ENCODE data around the gene POU5F1. TPM values are rescaled to one million over a fixed set of nuclear protein-coding genes. Genes with fewer than 3 reads are reported as not detected.
A peak's percentile ranks its signal among the peaks of the same experiment; 100 is the strongest.
"Not testable (repeated sequence)": the region's sequence is repeated elsewhere in the genome, so short reads cannot be mapped to it uniquely, and the experiment has no call there.

POU5F1 gene
- polyA plus RNA-seq, 2 of the 4 experiments (the other 2 are of a cell fraction): 2.7 to 2.8 TPM

DNA sequence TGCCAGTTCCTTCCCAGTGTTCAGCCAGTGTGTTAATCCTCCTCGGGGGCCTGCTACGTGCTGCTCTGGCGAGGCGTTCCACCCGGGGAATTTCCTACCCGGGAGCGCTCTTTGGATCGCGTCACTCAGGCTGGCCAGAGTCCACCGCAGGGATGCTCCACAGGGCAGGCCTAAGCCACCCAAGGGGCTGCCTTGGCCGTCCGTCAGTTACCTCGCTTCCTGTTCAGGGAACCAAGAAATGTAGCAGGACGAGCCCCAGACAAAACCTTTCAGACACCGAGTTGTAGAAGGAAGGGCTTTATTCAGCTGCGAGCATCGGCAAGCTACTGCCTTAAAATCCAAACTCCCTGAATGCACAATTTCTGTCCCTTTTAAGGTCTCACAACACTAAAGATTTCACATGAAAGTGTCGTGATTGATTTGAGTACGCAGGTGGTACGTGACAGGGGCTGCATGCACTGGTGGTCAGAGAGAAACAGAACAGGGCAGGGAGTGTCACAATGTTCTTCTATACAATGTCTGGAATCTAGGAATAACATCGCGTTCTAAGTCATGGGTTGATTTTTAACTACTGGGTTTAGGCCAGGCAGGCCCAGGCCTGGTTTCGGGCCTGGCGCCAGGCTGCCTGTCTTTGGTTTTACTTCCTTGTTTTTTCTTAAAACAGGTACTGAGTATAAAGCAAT, 15.7 kb upstream of the POU5F1 start:
- Histone ChIP-seq H3K9me3 (no peaks in the 10 kb centered on the region), H3K4me1 (peaks cover 20% of the 10 kb centered on the region), H3K4me3 (peak overlapping the region; percentile 60), H3K27ac (peak overlapping the region; percentile 81 to 96), H3K4me2 (peak overlapping the region; percentile 88)
- ChIA-PET CTCF (interaction anchor here (1.6 kb wide), 1 partner anchor 11 kb away, joined by 3 read pairs; no protein-coding TSS in a partner anchor), POLR2A (no interaction called here)
- peak; percentile 88 to 92 for ATAC-seq
- no peak for FAIRE-seq
- WGBS (ENCODE audit: missing lambda C conversion rate): 5% methylated on average over 11 of the region's 24 CpGs
- peak in 1 of 2 experiments; percentile 82 for DNase-seq (ENCODE audit: low read depth in 1 of 2, low spot score in 1 of 2)
- TF ChIP-seq, protein P1, sequence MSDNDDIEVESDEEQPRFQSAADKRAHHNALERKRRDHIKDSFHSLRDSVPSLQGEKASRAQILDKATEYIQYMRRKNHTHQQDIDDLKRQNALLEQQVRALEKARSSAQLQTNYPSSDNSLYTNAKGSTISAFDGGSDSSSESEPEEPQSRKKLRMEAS (IDR thresholded peaks at IDR 0.05): 0 out of 2 replicates have a peak, but pooled peaks have one; percentile 33
- 0 out of 4 replicates have a peak, but pooled peaks of 1 of the 2 experiments have one; percentile 12 for TF ChIP-seq CEBPB (IDR thresholded peaks at IDR 0.05)
- TF ChIP-seq HDAC2 (IDR thresholded peaks at IDR 0.05): no peak
- TF ChIP-seq ZSCAN20 (CRISPR knock-in tag; IDR thresholded peaks at IDR 0.05): no peak

DNA sequence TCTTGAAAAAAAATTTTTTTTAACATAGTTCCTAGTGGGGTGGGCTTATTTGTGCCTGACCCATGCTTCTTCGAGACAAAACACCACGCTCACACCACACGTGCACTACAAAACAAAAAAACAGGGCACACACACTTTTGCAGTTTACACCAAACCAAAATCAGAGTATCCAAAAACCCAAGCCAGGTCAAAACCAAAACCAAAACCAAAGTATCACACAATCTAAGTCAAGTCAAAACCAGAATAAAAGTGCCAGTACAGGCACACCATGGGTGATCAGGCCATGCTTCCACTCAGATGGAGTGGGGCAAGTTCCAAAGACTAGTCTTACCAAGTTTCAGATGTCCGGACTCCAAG, 15.2 kb upstream of the POU5F1 start:
- CTCF ChIA-PET, ATAC-seq: not testable (repeated sequence)

DNA sequence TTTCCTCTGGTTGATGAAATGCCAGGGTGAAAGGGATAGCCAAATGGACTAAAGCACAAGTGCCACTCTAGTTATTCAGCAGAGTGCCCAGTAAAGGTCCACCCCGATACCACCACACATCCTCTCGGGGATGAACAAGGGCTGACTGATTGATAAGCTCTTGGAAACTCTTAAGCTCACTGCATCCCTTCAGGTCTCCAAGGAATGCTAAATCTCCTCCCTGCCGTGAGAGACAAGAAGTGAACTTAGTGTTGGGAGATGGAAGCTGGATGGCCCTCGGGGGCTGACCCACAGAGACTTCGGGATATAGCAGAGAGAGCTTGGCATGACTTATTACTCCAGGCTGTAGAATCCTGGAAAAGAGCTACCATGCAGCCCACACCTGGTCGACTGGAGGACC, 13.4 kb upstream of the POU5F1 start:
- peak overlapping the region; percentile 88 for H3K4me2 ChIP-seq
- POLR2A ChIA-PET; FAIRE-seq; ATAC-seq; DNase-seq (ENCODE audit: low read depth in 1 of 2, low spot score in 1 of 2); H3K9me3 ChIP-seq: not testable (repeated sequence)
- H3K4me1 ChIP-seq: peaks cover 24% of the 10 kb centered on the region
- CTCF ChIA-PET: interaction anchor here (1.2 to 2.1 kb wide), 3 partner anchors 8 to 183 kb away, joined by 4 to 6 read pairs (median 6); no protein-coding TSS in a partner anchor
- WGBS (ENCODE audit: missing lambda C conversion rate): 52% methylated on average over 5 of the region's 6 CpGs
- peak overlapping the region; percentile 47 to 81; a peak in 1 of 6 replicates for H3K27ac ChIP-seq
- peak overlapping the region; percentile 60; the same call in 1 of the 3 replicates for H3K4me3 ChIP-seq

More for the DNA sequence above, 15.2 kb upstream of the POU5F1 start:
- peak overlapping the region; percentile 81 to 96 for H3K27ac ChIP-seq
- H3K4me1 ChIP-seq: peaks cover 20% of the 10 kb centered on the region
- H3K4me3 ChIP-seq: peak overlapping the region; percentile 60
- POLR2A ChIA-PET; DNase-seq (ENCODE audit: low read depth in 1 of 2, low spot score in 1 of 2); FAIRE-seq; H3K9me3 ChIP-seq: not testable (repeated sequence)
- peak overlapping the region; percentile 88 for H3K4me2 ChIP-seq
- WGBS (ENCODE audit: missing lambda C conversion rate): 20% methylated on average over 4 of the region's 4 CpGs

- H3K4me3 ChIP-seq; H3K9me3 ChIP-seq; H3K27ac ChIP-seq; POLR2A ChIA-PET; DNase-seq (ENCODE audit: low read depth in 1 of 2, low spot score in 1 of 2); ATAC-seq; FAIRE-seq: not testable (repeated sequence)
- peaks cover 26% of the 10 kb centered on the region for H3K4me1 ChIP-seq
- CTCF ChIA-PET: interaction anchor here (1.2 to 2.1 kb wide), 3 partner anchors 9 to 183 kb away, joined by 4 to 6 read pairs (median 6); no protein-coding TSS in a partner anchor
- H3K4me2 ChIP-seq: peak overlapping the region; percentile 88
- WGBS (ENCODE audit: missing lambda C conversion rate): 51% methylated on average over 2 of the region's 2 CpGs
Observed at GRCh38 chr6:31183287-31183686, 12.8 kb upstream of the POU5F1 start.

DNA sequence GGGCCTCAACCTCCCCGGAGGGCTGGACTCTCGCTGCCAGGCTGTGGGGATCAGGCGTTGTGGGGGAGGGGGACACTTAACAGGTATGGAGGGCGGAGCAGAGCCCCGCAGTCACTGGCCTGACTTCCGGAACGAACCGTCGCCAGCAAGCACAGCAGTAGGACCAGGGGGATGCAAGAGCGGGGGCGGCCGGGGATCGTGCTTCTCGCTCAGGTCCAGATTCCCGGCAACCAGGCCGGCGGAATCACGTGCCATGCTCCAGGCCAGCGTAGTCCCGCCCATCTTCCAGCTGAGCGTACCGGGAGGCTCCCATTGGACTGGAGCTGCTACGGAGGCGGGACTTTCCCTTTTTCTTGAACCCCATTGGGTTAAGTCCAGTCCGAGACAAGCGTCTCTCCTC, 10.0 kb upstream of the POU5F1 start:
- Histone ChIP-seq H3K4me3 (no peak overlapping the region), H3K9me3 (no peaks in the 10 kb centered on the region), H3K27ac (no peak overlapping the region), H3K4me1 (peaks cover 16% of the 10 kb centered on the region; the same call in 2 of the 3 replicates), H3K4me2 (no peak overlapping the region)
- ChIA-PET POLR2A (no interaction called here), CTCF (interaction anchor here (1.3 to 1.5 kb wide), 2 partner anchors 8 to 186 kb away, joined by 3 read pairs; no protein-coding TSS in a partner anchor)
- TF ChIP-seq, protein P2, sequence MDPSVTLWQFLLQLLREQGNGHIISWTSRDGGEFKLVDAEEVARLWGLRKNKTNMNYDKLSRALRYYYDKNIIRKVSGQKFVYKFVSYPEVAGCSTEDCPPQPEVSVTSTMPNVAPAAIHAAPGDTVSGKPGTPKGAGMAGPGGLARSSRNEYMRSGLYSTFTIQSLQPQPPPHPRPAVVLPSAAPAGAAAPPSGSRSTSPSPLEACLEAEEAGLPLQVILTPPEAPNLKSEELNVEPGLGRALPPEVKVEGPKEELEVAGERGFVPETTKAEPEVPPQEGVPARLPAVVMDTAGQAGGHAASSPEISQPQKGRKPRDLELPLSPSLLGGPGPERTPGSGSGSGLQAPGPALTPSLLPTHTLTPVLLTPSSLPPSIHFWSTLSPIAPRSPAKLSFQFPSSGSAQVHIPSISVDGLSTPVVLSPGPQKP (IDR thresholded peaks at IDR 0.05; ENCODE audit: low read depth, low read length): no peak
- TF ChIP-seq CHD4 (IDR thresholded peaks at IDR 0.05; ENCODE audit: borderline replicate concordance) (no peak), ZSCAN20 (CRISPR knock-in tag; IDR thresholded peaks at IDR 0.05) (no peak), HOXB5 (CRISPR knock-in tag; IDR thresholded peaks at IDR 0.05) (no peak), SMC3 (IDR thresholded peaks at IDR 0.05) (no peak), CBX8 (IDR thresholded peaks at IDR 0.05) (no peak), ZNF302 (CRISPR knock-in tag; IDR thresholded peaks at IDR 0.05) (no peak), ATOH8 (CRISPR knock-in tag; IDR thresholded peaks at IDR 0.05; ENCODE audit: low read depth) (no peak)
- TF ChIP-seq, protein P1 (IDR thresholded peaks at IDR 0.05): no peak
- FAIRE-seq: no peak
- no peak for DNase-seq (ENCODE audit: low read depth in 1 of 2, low spot score in 1 of 2)
- peak in 1 of 2 experiments; percentile 68; a peak in 3 of 6 replicates for ATAC-seq
- WGBS (ENCODE audit: missing lambda C conversion rate): 98% methylated on average over 21 of the region's 26 CpGs
